HG02642 (cell line): ENCODE data around the gene DENND1A.

Experiments used
- ATAC-seq: cut with Tn5 transposase; IDR thresholded peaks from one replicate; pipeline ENCODE4 v1.9.1; 2021; ENCODE audit warnings: mild to moderate bottlenecking; ENCODE audit not compliant: unreplicated experiment, poor library complexity

DENND1A gene

GRCh38 chr9:123778232-123778902 is 151.6 kb downstream of the DENND1A start:
- ATAC-seq, result no peak

GRCh38 chr9:123776708-123777537 is 153.0 kb downstream of the DENND1A start:
- ATAC-seq, result no peak

DNA sequence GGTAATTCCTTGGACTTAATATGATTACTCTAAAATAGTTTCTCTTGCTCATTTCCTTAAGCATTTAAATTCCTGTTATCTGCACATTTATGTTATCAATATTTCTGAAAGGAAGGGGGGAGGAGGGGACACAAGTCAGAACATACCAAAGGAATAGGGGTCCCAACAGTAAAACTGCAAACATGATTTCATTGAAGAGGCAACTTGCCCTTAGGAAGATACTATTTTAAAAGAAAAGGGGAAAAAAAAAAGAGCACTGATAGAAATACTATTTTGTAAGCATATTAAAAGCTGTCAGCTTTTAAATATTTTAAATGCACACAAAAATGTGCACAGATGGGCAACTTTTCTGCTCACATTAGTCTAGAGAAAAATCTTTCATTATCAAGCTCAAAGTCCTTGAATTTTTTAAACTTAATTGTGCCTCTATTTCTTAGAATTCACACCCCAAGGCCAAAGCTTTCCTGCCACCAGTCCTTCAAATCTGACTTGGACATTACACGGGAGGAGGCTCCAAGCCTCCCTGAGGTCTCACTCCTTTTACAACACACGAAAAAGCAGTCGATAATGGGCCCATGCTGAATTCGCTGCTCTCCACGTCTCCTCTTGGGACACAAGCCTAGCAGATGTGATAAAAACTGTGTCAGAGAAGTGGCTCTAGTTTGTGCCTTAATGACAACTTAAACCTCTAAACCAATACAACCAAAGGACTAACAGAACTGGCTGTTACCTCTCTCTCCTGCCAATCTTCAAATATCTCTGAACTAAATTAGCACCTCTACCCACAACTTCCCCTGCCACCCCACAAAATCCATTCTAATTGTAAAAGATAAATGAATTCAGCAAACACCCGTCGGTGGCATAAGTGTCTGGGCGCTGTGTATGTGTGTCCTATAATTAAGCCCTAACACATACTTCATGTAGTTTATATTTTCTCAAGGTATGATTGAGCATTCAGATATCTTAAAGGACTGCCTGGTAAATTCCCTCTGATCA is 154.3 kb downstream of the DENND1A start:
- ATAC-seq, result no peak

DNA sequence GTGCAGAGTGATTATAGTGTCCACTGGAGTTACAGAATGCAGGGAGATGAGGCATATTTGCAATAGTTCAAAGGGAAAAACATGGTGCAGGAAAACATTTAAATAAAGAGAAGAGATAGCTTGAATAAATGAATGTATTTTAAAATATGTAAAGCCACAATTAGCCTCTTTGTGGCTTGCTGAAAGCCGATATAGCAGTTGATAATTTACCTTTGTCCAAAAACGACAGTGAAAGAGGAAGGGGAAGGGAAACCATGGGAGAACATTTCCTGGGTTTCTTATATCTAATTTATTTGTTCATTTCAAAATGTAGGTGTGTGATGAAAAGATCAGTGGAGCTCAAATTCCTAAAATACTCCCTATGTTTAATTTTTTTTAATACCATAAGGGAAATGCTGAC is 156.1 kb downstream of the DENND1A start:
- ATAC-seq, result no peak

DNA sequence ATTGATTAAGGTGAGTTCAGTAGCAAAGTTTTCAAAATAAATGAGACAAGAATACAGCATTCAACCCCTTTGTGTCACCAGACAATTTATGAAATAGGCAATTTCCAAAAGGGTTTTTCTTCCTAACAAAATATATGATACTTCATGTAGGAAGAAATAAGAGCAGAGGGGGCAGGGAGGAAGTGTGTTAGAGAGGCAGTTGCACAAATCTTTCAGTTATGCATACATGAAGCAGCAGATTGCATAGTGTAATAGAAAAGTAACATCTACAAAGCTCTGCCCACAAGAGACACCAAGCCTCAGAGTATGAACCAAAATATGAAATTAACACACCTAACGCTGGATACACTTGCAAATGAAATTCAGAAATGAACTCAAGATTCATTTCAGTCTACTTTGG is 157.0 kb downstream of the DENND1A start:
- ATAC-seq, result no peak

DNA sequence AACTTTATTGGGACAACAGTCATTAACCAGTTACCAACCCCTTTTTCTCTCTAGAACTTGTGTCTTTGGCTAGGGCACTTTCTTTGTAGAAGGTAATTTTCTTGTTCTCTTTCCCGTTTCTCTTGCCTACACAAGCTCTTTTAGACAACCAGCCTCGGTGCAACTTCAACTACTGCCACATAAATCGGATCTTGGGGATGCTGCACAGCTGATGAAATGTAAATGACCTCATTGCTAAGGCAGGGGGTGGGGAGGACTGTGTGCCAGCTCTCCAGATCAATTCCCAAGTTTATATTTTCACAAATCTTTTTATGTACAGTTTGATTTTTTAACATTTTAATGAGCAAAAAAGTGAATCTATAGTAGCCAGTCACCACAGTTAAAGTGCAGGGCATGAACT is 157.6 kb downstream of the DENND1A start:
- no peak for ATAC-seq

DNA sequence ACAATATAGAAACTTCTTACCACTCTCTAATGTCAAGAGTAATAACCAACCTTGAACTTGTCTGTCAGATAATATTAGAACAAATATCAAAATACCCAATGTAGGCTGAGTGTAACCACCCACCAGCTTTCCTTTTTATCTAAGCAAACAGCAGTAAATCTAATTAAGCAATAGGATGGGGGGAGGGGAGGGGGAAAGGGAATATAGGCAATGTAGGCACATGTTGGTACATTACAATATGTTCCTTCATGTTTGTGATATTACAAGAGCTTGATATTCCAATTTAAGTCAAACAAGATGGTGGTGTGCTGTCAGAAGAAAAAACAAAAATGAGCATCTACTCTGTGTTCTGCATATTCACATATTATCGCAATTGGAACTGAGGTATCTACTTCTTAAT is 158.2 kb downstream of the DENND1A start:
- ATAC-seq, result no peak

- no peak for ATAC-seq
Observed at GRCh38 chr9:123769719-123770118, 160.2 kb downstream of the DENND1A start.

GRCh38 chr9:123763910-123764588 is 165.9 kb downstream of the DENND1A start:
- no peak for ATAC-seq

- no peak for ATAC-seq
Observed at GRCh38 chr9:123761905-123762605, 167.9 kb downstream of the DENND1A start.

DNA sequence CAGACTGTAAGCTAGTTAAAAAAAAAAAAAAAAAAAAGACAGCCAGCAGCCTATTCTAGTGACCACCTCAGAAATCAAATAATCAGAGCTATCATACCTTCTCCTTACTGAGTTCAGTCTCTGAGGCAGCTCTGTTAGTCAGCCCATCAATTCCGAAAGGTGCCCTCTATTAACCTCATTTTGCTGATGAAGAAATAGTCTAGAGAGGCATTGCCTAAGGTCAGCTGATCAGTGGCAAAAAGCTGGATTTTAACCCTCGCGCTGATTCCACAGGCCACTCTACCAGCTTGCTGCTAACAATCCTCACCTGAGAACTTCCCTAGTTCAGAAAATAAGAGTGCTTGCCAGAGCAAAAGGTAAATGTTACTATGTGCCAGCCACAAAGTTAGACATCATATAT is 172.0 kb downstream of the DENND1A start:
- no peak for ATAC-seq

DNA sequence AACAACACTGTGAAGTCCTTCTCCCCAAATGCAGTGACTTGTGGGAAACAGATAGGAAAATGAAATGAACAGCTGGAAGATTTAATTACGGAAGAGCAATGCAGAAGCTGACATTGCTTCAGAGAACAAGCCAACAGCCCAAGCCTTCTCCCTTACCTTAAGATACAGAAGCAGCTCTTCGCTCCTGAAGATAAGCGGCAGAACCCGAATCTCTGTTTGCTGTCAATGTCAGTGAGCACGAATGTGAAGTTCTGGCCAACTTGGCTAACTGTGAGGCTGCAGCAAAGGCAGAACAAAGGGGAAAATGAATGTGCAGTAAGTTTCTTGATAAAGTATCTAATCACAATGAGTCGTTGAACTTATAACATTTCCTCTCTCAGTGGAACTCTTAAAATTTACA is 172.4 kb downstream of the DENND1A start:
- no peak for ATAC-seq

DNA sequence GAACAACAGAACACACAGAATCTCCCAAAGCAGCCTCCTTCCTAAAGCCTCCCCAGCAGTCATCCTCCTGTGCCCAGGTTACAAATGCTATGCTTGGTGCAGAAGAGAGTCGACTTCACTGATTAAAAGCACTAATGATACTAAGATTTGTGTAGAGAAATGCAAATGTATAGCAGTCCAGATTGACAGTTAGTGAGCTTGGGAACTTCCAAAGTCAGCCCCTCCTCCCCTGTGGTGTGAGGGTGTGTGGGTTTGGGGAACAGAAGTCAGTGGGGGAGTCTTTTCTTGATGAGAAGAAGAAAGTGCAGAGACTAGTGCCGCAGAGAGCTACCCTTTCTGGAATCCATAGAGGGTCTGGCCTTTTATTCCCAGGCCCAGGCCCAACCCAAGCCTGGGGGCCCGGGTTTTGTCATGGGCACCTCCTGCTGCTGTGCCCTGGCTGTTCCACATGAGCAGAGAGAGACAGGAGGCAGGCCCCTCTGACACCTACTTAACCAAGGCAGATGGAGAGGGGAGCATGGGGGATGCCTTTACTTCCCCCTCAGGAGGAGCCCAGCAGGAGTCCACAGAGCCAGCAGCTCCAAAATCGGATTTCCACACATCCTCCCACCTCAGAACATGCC is 173.3 kb downstream of the DENND1A start:
- ATAC-seq, result no peak

DNA sequence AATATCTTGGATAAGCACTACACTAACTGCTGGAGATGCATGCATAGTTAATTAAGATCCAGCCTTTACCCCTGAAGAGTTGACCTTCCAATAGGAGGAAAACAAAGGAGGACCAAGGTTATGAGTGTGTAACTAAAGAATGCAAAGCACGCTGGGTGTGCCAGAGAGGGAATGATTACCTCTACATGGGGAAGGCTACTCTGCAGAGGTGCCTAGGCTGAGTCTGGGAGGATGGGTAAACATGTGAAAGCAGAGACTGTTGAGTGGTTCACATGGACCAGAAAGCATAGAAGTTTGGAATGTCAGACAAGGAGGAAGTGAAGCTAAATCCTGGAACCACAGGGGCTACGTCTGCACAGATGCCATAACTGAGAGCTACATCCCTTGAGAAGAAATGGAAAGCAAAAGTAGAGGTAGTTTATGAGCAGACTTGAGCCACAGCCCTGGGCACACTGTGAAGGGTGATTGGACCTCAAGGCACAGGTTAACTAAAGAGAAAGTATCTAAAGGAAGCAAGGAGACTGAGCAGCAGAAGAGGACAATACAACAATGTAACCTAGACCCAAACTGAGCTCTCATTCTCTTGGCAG is 176.2 kb downstream of the DENND1A start:
- ATAC-seq, result no peak

GRCh38 chr9:123753016-123753415 is 176.9 kb downstream of the DENND1A start:
- ATAC-seq, result no peak

DNA sequence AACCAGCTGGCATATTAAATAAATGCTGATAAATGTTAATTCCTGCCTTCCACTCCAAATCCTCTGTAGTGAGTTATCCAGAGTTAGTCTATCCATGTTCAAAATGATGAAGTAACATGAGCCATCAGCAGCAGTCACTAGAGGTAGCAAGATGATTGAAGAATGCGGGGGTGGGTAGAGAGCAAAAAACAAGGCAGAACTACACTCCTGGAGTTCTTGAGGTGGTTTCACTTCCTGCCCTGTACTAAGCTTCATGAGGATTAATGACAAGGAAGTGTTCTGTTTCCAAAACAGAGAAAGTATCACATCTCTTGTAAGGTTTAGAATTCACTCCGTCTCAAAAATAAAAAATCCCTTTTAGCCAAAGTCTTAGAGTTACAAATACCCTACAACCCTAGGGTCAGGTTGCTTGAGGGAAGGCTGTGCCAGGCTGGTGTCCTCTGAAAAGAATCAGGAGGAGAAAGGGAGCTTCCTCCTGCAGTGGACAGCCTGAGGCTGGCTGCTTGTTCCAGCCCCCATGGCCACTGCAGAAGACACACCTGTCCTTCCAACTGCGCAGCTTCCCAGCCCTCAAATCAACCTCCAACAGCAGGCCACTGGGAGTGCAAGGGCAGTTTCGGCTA is 180.2 kb downstream of the DENND1A start:
- ATAC-seq, result peak; percentile 52

- no peak for ATAC-seq
Observed at GRCh38 chr9:123746765-123747164, 183.2 kb downstream of the DENND1A start.

DNA sequence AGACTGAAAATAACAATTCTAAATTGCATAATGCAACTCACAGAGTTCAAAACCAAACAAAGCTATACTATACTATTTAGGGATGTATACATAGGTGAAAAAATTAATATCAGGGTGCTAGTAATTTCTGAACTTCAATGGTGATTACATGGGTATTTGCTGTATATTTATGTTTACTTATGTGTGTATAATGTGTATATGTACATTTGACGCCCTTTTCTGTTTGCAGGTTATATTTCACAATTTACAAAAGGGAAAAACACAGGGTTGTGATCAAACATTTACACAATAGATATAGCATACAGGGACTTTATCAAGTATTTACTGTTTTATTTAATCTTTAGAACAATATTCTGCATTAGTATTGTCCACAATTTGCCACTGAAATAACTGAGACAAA is 184.0 kb downstream of the DENND1A start:
- no peak for ATAC-seq
